GM19025 (cell line): ENCODE data around the gene USH2A.

Experiments
- ATAC-seq: cut with Tn5 transposase; IDR thresholded peaks from one replicate; pipeline ENCODE4 v1.9.1; 2021; ENCODE audit warnings: mild to moderate bottlenecking, low read depth, moderate library complexity; ENCODE audit not compliant: unreplicated experiment

USH2A gene

DNA sequence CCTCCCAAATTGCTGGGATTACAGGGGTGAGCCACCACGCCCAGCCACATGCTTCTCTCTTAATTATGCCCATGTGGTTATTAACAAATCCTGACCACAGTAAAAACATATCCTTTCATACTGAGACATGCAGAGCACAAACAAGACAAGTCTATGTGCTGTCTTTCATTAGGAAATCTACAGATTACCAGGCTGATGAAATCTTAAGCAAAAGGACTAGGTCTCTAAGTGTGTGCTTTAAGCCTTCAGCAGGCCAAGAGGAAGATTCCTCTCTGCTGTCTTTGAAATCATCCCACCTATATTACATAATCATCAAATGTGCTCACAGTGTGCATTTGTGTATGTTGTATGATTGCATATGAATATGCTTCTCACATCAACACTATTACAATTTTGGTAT, 436.8 kb downstream of the USH2A start:
- ATAC-seq: no peak

DNA sequence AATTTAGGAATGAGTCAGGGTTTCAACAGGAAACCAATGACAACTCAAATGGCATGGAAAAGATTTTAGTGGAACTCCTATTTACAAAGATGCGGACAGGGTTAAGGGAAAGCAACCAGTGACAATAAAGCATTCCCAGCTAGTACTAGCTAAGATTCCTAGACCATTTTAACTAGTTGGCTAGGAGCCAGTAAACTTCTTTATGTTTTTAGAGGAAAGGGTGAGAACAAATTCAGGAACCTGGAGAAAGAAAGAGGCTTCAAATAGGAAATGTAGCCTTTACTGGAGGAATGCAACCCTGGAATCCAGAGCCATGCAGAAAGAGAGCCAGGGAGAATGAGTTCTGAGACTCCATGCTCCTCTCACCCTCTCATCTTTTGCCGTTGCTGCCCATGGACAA, 439.6 kb downstream of the USH2A start:
- no peak for ATAC-seq

GRCh38 chr1:215971793-215972441, 451.3 kb downstream of the USH2A start:
- no peak for ATAC-seq

- ATAC-seq: no peak
Observed at GRCh38 chr1:215970406-215970805, 452.8 kb downstream of the USH2A start.

- ATAC-seq: no peak
Observed at GRCh38 chr1:215963621-215964020, 459.6 kb downstream of the USH2A start.

GRCh38 chr1:215963040-215963439, 460.2 kb downstream of the USH2A start:
- no peak for ATAC-seq

DNA sequence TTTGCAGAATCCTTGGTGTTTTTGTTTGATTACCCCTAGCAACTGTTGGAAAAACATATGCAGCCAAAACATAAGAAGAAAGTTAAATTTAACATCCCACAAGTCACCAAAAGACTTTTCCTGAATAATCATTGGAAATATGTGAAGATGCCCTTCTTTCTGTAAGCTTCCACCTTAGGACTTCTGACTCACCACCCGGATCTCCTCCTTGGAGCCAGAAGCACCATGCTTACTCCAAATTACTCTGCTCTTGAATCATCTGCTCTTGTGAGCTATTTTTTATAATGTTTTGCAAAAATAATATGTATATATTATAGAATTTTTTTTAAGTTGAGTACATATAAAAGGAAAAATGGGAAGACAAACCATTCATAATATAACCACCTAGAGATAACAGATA, 464.4 kb downstream of the USH2A start:
- no peak for ATAC-seq

GRCh38 chr1:215957663-215958062, 465.6 kb downstream of the USH2A start:
- ATAC-seq: no peak

DNA sequence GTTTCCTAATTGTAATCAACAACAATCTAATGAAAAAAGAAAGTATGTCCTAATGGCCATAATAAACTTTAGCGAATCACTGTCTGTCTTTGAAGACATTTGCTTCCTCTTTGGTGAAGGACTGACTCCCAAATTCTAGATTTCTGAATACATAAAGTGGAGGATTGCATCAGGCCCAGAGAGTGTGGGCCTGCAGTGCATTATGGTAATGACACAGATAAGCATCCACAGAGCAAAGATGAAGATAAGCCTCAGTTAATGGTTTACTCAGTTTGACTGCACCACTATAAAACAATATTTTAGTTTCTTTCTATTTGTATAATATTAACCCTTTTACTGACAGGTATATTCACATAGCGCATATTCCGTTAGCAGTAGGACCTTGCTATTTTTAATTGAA, 490.7 kb downstream of the USH2A start:
- ATAC-seq: no peak

DNA sequence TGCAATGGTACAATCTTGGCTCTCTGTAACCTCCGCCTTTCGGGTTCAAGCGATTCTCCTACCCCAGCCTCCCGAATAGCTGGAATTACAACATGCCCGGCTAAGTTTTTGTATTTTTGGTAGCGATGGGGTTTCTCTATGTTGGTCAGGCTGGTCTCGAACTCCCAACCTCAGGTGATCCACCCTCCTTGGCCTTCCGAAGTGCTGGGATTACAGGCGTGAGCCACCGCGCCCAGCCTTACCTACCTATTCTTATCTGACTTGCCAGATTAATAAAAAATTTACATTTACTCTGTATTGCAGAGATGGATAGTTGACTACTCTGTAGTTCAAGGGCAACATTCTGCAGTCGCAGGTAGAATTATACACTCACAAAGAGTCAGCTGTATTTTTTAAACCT, 496.6 kb downstream of the USH2A start:
- no peak for ATAC-seq

GRCh38 chr1:215923129-215923824, 500.0 kb downstream of the USH2A start:
- ATAC-seq: no peak

GRCh38 chr1:215911406-215911968, 511.8 kb downstream of the USH2A start:
- ATAC-seq: no peak

- no peak for ATAC-seq
Observed at GRCh38 chr1:215905493-215906115, 517.6 kb downstream of the USH2A start.

DNA sequence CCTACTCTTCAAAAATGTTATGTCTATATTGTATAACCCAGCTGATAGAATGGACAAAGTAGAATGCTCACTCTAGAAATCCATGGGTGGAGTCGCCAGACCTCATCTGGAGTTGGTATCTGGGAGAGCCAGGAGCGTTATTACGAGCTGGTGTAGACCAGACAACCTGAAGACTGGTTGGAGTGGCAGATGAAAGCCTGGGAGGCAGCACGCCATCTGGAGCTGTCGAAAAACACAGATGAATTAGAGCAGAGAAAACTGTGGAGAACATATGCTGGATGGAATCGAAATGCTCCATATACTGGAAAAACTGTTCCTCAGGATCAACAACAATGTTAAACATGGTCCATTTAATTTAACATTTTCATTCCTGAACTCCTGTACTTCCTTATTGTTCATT, 522.6 kb downstream of the USH2A start:
- ATAC-seq: no peak

GRCh38 chr1:215899901-215900300, 523.3 kb downstream of the USH2A start:
- no peak for ATAC-seq

GRCh38 chr1:215895893-215896292, 527.4 kb downstream of the USH2A start:
- no peak for ATAC-seq

GRCh38 chr1:215895276-215895675, 528.0 kb downstream of the USH2A start:
- ATAC-seq: no peak

DNA sequence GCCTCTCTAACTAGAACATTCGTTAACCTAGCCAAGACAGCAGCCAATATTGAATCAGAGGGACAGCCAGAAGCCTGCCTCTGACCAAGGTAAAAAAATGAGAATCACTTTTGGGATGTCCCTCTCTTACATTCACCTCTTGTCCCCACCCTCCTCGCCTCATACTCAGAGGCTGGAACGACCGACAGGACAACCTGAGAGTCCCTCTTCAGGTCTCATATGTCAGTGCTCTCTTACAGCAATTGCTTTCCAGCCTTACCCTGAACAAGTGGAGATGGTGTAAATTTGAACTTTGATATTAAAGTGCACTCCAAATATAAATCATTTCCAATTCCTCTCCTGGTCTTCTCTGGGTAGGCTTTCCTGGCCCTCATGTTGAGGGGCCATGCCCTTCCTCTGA, 528.6 kb downstream of the USH2A start:
- no peak for ATAC-seq

DNA sequence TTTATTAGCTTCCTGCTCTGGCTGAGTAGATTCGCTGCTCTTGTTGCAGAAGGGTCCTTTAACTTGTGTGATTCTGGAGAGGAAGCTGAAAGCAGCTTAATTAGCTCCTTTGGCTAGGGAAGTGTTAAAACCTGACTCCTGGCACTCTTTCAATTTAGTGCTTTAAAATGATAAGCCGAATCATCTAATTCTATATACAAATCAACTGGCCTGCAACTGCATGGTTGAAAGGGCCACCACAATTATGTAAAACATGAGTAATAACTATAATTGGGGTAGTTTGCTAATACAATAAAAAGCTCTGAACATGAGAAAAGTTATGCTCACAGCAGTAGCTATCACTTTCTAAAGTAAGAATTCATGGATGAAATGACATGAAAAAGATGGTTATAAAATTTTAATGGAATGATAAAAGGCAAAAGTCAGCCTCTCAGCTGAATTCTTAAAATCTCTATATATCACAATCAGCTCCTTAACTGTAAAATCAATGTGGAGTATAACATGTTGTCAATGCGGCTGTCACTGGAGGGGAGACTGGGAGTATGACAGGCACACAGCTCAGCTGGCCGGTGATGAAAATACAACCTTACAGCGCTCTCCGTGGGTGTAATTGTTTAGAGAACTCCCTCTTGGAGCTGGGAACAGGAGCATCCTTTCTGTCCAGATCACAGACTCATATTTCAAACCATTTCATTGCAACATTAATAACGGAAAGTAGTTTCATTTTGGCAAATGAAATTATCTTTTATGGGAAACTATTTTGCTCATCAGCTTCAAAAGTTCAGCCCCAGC, 531.8 kb downstream of the USH2A start:
- ATAC-seq: no peak

- peak; percentile 55 for ATAC-seq
Observed at GRCh38 chr1:215890438-215890837, 532.8 kb downstream of the USH2A start.

DNA sequence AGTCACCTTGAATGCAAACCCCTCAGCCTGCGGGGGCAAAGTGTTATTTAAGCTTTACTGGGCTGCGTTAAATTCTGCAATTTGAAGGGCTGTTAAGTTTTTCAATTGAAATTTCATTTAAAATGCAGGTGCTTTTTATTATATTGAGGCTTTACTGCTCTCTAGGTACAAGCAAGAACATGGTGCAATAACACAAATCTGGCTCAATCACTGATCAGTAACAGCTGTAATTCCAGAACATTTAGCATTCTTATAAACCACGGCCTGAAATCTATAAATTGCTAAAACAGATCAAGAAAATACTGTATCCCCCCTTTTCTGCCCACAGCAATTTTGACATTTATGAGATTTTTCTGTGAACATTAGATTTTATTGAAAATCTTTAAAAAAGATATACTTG, 533.4 kb downstream of the USH2A start:
- ATAC-seq: no peak
